A673 (cell line): Measurements from ENCODE around the gene POLR1A.

Source experiments
- CTCF ChIP-seq: fragments of 300-800, 200-600 bp; sonication (generic); conservative IDR thresholded peaks from 2 replicates; pipeline ENCODE4 v1.5.1; 2017; ENCODE audit warnings: low read depth, mild to moderate bottlenecking, antibody characterized with exemption, low read length, moderate library complexity, mixed read lengths
- EZH2 ChIP-seq: fragments of 200-600 bp; sonication (generic); IDR thresholded peaks from 2 replicates; pipeline ENCODE4 v1.6.1; 2017; ENCODE audit warnings: borderline replicate concordance, low read depth, mild to moderate bottlenecking, mixed read lengths, antibody characterized with exemption, low read length; ENCODE audit not compliant: poor library complexity, severe bottlenecking

GRCh38 chr2:86003104-86003503, 102.6 kb downstream of the POLR1A start:
- TF ChIP-seq CTCF, result no peak
- no peak for TF ChIP-seq EZH2
